VCaP (cell line): ENCODE results near the gene LGR6.

Experiments
- H3K27ac ChIP-seq: fragments of 450-650 bp; 2 replicates; pipeline ENCODE4 v1.5.1; 2017
- TF ChIP-seq, protein P1 (sequence below): fragments of 450-650 bp; conservative IDR thresholded peaks from 2 replicates; pipeline ENCODE4 v1.5.1; 2017; ENCODE audit warnings: mild to moderate bottlenecking, moderate library complexity

Gene LGR6

DNA sequence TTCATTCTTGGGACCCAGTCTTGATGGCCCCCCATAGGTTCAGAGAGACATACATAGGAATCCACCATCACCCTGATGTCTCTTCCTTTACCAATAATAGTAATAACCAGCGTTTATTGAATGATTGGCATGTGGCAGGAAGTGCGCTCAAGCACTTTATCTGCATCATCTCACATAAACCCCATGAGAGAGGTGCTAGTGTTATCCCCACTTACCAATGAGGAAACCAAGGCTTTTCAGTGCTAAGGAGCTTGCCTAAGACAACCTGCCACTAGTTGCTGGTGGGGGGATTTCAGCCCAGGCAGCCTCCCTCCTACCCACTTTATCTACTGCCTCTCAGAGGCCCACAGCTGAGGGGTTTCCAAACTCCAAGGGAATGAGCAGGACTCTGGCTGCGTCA lies 7.7 kb downstream of the LGR6 start:
- no peak overlapping the region for H3K27ac ChIP-seq
- TF ChIP-seq, protein P1, sequence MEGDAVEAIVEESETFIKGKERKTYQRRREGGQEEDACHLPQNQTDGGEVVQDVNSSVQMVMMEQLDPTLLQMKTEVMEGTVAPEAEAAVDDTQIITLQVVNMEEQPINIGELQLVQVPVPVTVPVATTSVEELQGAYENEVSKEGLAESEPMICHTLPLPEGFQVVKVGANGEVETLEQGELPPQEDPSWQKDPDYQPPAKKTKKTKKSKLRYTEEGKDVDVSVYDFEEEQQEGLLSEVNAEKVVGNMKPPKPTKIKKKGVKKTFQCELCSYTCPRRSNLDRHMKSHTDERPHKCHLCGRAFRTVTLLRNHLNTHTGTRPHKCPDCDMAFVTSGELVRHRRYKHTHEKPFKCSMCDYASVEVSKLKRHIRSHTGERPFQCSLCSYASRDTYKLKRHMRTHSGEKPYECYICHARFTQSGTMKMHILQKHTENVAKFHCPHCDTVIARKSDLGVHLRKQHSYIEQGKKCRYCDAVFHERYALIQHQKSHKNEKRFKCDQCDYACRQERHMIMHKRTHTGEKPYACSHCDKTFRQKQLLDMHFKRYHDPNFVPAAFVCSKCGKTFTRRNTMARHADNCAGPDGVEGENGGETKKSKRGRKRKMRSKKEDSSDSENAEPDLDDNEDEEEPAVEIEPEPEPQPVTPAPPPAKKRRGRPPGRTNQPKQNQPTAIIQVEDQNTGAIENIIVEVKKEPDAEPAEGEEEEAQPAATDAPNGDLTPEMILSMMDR = no peak

GRCh38 chr1:202201971-202202370 lies 8.4 kb downstream of the LGR6 start:
- TF ChIP-seq, protein P1 = no peak
- no peak overlapping the region for H3K27ac ChIP-seq

DNA sequence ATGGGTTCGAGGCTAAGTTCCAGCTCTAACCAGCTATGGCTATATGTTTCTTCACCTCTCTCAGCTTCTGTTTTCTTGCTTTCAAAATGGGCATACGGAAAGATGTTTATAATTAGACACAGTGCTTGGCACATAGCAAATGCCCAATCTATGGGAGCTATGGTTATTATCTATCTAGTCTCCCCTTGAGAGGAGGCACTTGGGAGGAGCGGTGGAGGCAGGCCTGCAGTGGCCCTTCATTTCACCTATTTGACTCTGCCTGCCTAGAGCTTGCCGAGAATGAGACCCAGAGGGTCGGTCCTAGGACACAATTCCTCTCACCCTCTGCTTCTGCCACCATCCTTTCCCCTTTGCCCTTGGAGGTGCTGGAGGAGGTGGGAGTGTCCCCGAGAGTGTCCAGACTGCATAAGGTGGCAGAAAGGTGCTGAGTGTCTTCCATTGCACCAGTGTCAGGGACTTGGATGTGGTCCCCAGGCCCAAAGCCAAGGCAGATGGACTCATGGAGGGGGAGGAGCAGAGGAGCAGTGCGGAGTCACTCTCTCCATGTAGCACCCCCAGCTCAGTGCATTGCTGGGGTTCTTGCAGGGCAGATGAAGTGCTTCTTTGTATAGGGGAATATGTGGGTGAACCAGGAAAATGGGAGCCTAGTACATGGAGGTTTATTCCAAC lies 9.0 kb downstream of the LGR6 start:
- H3K27ac ChIP-seq = no peak overlapping the region
- TF ChIP-seq, protein P1 = no peak

- H3K27ac ChIP-seq = no peak overlapping the region
- TF ChIP-seq, protein P1 = no peak
Measured at GRCh38 chr1:202203238-202204039, 9.8 kb downstream of the LGR6 start.

DNA sequence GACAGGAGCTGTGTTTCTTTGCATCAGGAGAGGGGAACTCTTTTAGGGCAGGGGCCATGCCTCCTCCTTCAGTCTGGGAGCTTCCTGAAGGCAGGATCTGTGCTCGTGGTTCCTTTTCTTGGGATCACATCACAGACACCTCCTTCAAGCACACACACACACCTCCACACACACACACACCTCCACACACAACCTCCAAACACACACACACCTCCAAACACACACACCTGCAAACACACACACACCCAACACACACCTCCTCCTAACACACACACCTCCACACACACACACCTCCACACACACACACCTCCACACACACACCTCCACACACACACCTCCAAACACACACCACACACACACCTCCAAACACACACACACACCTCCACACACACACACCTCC lies 10.5 kb downstream of the LGR6 start:
- TF ChIP-seq, protein P1 = no peak
- H3K27ac ChIP-seq = no peak overlapping the region

GRCh38 chr1:202205523-202206190 lies 12.1 kb downstream of the LGR6 start:
- TF ChIP-seq, protein P1 = peak; percentile 35

GRCh38 chr1:202207292-202207691 lies 13.7 kb downstream of the LGR6 start:
- TF ChIP-seq, protein P1 = 0 out of 2 replicates have a peak, but pooled peaks have one; percentile 15
- peak overlapping the region; percentile 47 for H3K27ac ChIP-seq

More at GRCh38 chr1:202205523-202206190, 12.1 kb downstream of the LGR6 start:
- no peak overlapping the region for H3K27ac ChIP-seq
